Ramos (cell line): ENCODE measurements around the gene ABCC3.

Experiments
- in situ Hi-C: fragments of 300-500 bp; cut with MboI; formaldehyde crosslinking; loops from one replicate; pipeline ENCODE4 v1.14.3; 2022; ENCODE audit warnings: low sequenced_read_pairs; ENCODE audit not compliant: unreplicated experiment

Gene ABCC3

DNA sequence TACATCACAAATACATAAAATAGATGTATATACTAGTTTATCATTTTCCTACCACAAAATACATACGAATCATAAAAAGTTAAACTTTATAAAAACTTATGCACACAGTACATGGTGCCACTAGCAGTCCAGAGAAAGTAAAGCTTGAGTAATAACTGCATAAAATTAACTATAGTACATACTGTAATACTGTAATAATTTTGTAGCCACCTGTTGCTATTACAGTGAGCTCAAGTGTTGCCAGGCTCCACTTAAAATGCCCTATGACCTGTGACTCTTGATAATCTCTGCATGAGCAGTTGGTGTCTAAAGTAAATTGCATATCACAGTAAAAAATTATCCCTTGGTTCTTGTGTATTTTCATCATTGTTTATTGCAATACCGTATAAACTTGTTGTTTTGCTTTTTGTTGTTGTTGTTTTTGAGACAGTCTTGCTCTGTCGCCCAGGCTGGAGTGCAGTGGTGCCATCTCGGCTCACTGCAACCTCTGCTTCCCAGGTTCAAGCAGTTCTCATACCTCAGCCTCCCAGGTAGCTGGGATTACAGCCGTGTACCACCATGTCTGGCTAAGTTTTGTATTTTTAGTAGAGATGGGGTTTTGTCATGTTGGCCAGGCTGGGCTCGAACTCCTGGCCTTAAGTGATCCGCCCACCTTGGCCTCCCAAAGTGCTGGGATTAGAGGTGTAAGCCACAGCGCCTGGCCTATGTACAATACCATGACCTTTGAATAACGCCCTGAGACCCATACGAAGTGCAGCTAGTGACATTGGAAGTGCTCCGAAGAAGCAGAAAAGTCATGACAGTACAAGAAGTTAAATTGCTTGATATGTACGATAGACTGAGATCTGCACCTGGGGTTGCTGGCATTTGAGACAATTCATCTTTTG, 91.3 kb downstream of the ABCC3 start:
- in situ Hi-C loops = no loop called here

- in situ Hi-C loops = no loop called here
These were observed 93.4 kb downstream of the ABCC3 start for GRCh38 chr17:50728112-50728429.

- in situ Hi-C loops = no loop called here
These were observed 94.4 kb downstream of the ABCC3 start for GRCh38 chr17:50728881-50729765.

DNA sequence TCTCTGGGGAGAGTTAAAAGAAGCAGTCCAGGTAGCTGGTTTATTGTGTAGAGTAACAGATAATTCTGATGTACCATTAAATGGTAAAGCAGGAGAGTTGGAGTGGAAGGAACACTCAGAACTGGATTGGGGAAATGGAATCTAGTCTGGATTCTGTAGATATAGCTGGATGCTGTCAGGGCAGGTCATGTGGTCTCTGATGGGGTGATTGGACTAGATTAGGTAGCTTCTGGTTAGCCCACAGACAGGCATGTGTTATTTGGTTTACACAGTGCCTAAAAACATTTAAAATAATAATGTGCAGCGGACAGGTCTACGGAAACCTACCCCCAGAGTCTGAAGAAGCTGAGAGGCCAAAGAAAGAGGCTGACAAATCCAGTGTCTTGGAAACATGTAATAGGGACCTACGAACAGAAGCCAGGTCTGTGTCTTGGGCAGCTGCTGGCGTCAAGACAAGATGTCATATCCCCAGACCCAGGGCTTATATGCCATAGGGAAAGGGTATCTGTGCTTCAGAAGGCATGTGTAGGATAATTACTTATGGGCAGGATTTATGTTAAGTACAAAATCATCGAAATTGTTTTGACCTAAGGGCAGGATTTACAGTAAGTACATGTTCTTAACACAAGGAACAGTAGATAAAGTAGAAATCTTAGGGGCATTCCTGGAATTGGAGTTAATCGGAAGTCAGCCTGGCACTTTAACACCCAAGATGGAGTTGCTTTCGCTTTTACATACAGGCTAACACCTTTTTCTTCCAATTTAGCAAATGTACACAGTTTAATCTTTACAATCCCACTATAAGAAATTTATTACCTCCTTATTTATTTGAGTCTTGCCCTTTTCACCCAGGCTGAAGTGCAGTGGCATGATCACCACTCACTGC, 97.1 kb downstream of the ABCC3 start:
- in situ Hi-C loops = no loop called here

- in situ Hi-C loops = no loop called here
These were observed 100.6 kb downstream of the ABCC3 start for GRCh38 chr17:50735287-50735686.

DNA sequence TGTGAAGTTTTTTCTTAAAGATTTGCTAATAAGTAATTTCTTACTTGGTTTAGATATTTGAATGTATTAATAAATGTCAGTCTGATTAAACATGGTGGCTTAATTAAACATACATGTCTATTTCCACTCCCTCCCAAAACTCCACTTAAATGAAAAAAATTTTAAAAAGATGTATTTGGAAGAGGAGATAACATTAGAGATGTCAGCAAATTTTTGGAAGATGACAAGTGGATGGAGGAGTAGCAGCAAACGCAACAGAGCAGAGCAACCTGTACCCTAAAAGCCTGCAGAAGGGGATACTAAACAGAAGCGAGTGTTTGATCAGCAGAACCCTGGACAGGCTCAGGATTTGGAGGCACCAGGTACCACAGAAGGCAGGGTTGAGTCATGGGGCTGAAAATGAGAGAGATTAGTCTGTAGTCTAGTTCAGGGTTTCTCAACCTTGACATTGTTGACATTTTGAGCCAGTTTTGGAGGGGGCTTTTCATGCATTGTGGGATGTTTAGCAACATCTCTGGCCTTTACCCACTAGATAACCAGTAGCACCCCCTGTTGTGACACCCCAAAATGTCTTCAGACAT, 102.5 kb downstream of the ABCC3 start:
- in situ Hi-C loops = no loop called here

GRCh38 chr17:50739098-50739497, 104.4 kb downstream of the ABCC3 start:
- in situ Hi-C loops = no loop called here
